ENCODE measurements around the gene CLDN9. TPM values are rescaled to one million over a fixed set of nuclear protein-coding genes. Genes with fewer than 3 reads are reported as not detected.

Gene CLDN9
- total and polyA plus RNA-seq, 9 of the 15 experiments (the other 6 are each of a cell fraction or from before 2014, with no cell fraction given), result 0.12 to 0.44 (median 0.22) TPM; not detected in 4

- no peak for TF ChIP-seq MXD1 (CRISPR knock-in tag; IDR thresholded peaks at IDR 0.05; ENCODE audit: borderline replicate concordance, poor library complexity, severe bottlenecking)
- peak; percentile 76 for TF ChIP-seq TFAP4 (CRISPR knock-in tag; IDR thresholded peaks at IDR 0.05; ENCODE audit: borderline replicate concordance)
- TF ChIP-seq PKNOX1 (IDR thresholded peaks at IDR 0.05), result no peak
- peak; percentile 43; the same call in 1 of the 2 replicates for TF ChIP-seq JUND (IDR thresholded peaks at IDR 0.05; ENCODE audit: borderline replicate concordance, low read depth, low read length)
- TF ChIP-seq JUND (tag; IDR thresholded peaks at IDR 0.05; ENCODE audit: borderline replicate concordance, low read depth, low read length), result no peak
- TF ChIP-seq POLR2A (conservative IDR thresholded peaks at IDR 0.05), result no peak; the same call in 1 of the 2 replicates
- no peak for TF ChIP-seq SIN3B (IDR thresholded peaks at IDR 0.05; ENCODE audit: low read depth)
- no peak for TF ChIP-seq HDAC8 (tag; IDR thresholded peaks at IDR 0.05)
- TF ChIP-seq CEBPZ (IDR thresholded peaks at IDR 0.05; ENCODE audit: borderline replicate concordance, low read depth, low read length), result no peak
- TF ChIP-seq EZH2 (IDR thresholded peaks at IDR 0.05; ENCODE audit: borderline replicate concordance, low read depth, low read length), result no peak
- TF ChIP-seq ATF2 (CRISPR knock-in tag; IDR thresholded peaks at IDR 0.05), result no peak
- peak; percentile 31; the same call in 1 of the 2 replicates for TF ChIP-seq JUN (IDR thresholded peaks at IDR 0.05; ENCODE audit: borderline replicate concordance, low read depth, low read length)
- 0 out of 2 replicates have a peak, but pooled peaks have one; percentile 44 for TF ChIP-seq JUN (CRISPR knock-in tag; IDR thresholded peaks at IDR 0.05; ENCODE audit: borderline replicate concordance)
- no peak for TF ChIP-seq CREB3 (tag; conservative IDR thresholded peaks at IDR 0.05; ENCODE audit: low read depth)
- no peak for TF ChIP-seq KDM1A (IDR thresholded peaks at IDR 0.05)
- TF ChIP-seq ZNF511 (CRISPR knock-in tag; IDR thresholded peaks at IDR 0.05), result no peak; the same call in 1 of the 2 replicates
These were observed 8.9 kb downstream of the CLDN9 start (continued) for GRCh38 chr16:3021449-3022207.
